Activated CD4-positive, alpha-beta memory T cell treated with anti-CD3 and anti-CD28 coated beads for 36 hours (primary cell): ENCODE measurements around the gene TBC1D4. TPM values are rescaled to one million over a fixed set of nuclear protein-coding genes. Genes with fewer than 3 reads are reported as not detected.

Source experiments
- CTCF ChIA-PET: fragments of 350-600 bp; sonication (Branson Sonifier 250); formaldehyde crosslinking; loops from one replicate; lab custom pipeline; 2021; ENCODE audit warnings: antibody characterized with exemption, inconsistent platforms; lab: Charles Lee
- POLR2A ChIA-PET: fragments of 350-600 bp; sonication (Branson Sonifier 250); formaldehyde crosslinking; loops from one replicate; lab custom pipeline; 2021; ENCODE audit warnings: antibody characterized with exemption; lab: Charles Lee
- DNase-seq: peaks from one replicate; pipeline ENCODE4 v3.0.0-alpha.2; 2020
- H3K27ac Mint-ChIP-seq: one replicate; pipeline ENCODE4 v1.8.0; 2021; ENCODE audit warnings: mixed read lengths
- H3K27me3 Mint-ChIP-seq: one replicate; pipeline ENCODE4 v1.8.0; 2021; ENCODE audit warnings: mixed read lengths
- H3K36me3 Mint-ChIP-seq: one replicate; pipeline ENCODE4 v1.8.0; 2021; ENCODE audit warnings: mixed read lengths
- H3K4me1 Mint-ChIP-seq: one replicate; pipeline ENCODE4 v1.8.0; 2021; ENCODE audit warnings: low read depth, mixed read lengths
- H3K4me3 Mint-ChIP-seq: one replicate; pipeline ENCODE4 v1.8.0; 2021; ENCODE audit warnings: mild to moderate bottlenecking, mixed read lengths
- H3K9me3 Mint-ChIP-seq: one replicate; pipeline ENCODE4 v1.8.0; 2021; ENCODE audit warnings: mixed read lengths
- intact Hi-C: fragments of 100-400 bp; cut with micrococcal nuclease; formaldehyde crosslinking; loops from one replicate; pipeline ENCODE4 v1.15.1; 2023
- total RNA-seq, 2 experiments: library from RNA; stranded (reverse); gene quantifications; one replicate each; pipeline ENCODE4 v1.2.3, GENCODE V29; 2021

Gene TBC1D4
- total RNA-seq, result 10 to 100 TPM; 13.0 to 14.8 TPM

GRCh38 chr13:75482070-75482819 lies at the start of gene TBC1D4:
TSS of gene TBC1D4 (minus strand) at chr13:75482169. CDS start at chr13:75481767, 402 bp downstream.
- Mint-ChIP-seq H3K27me3 (peaks cover 62% of the 10 kb centered on the region), H3K36me3 (peaks cover 2% of the 10 kb centered on the region), H3K4me3 (peak within 1 kb of the TSS; percentile 93), H3K4me1 (peaks cover 13% of the 10 kb centered on the region), H3K9me3 (no peaks in the 10 kb centered on the region), H3K27ac (no peak within 1 kb of the TSS)
- POLR2A ChIA-PET, result no interaction called here
- intact Hi-C loops, result loop anchor here (1.0 to 5.0 kb wide), 5 partner anchors 55 to 156 kb away; partner anchors contain the start of genes COMMD6 and UCHL3
- CTCF ChIA-PET, result interaction anchor here (0.8 to 1.8 kb wide), 18 partner anchors 8 to 396 kb away, joined by 3 to 12 read pairs (median 5); partner anchors contain the start of gene UCHL3
- DNase-seq, result peak; percentile 71

- intact Hi-C loops, result no loop called here
- no peak for DNase-seq
- Mint-ChIP-seq H3K27me3 (no peaks in the 10 kb centered on the region), H3K4me3 (no peak overlapping the region), H3K9me3 (no peaks in the 10 kb centered on the region), H3K27ac (peak overlapping the region; percentile 54), H3K36me3 (peaks cover 32% of the 10 kb centered on the region), H3K4me1 (peaks cover 35% of the 10 kb centered on the region)
- ChIA-PET POLR2A (no interaction called here), CTCF (no interaction called here)
Measured at GRCh38 chr13:75530549-75530961, 48.6 kb upstream of the TBC1D4 start.

GRCh38 chr13:75521956-75522355 lies 40.0 kb upstream of the TBC1D4 start:
- intact Hi-C loops, result no loop called here
- ChIA-PET POLR2A (no interaction called here), CTCF (no interaction called here)
- Mint-ChIP-seq H3K4me3 (no peak overlapping the region), H3K4me1 (no peaks in the 10 kb centered on the region), H3K9me3 (no peaks in the 10 kb centered on the region), H3K36me3 (peaks cover 13% of the 10 kb centered on the region), H3K27me3 (no peaks in the 10 kb centered on the region), H3K27ac (no peak overlapping the region)
- DNase-seq, result no peak

- DNase-seq, result no peak
- intact Hi-C loops, result no loop called here
- POLR2A ChIA-PET, result no interaction called here
- CTCF ChIA-PET, result interaction anchor here (0.6 kb wide), 1 partner anchor 153 kb away, joined by 3 read pairs; no protein-coding TSS in a partner anchor
- Mint-ChIP-seq H3K4me1 (no peaks in the 10 kb centered on the region), H3K36me3 (no peaks in the 10 kb centered on the region), H3K4me3 (no peak overlapping the region), H3K27me3 (peaks cover 3% of the 10 kb centered on the region), H3K27ac (no peak overlapping the region), H3K9me3 (no peaks in the 10 kb centered on the region)
Measured at GRCh38 chr13:75518439-75519088, 36.6 kb upstream of the TBC1D4 start.

GRCh38 chr13:75514080-75514995 lies 32.4 kb upstream of the TBC1D4 start:
- Mint-ChIP-seq H3K27ac (no peak overlapping the region), H3K4me1 (no peaks in the 10 kb centered on the region), H3K27me3 (peaks cover 11% of the 10 kb centered on the region), H3K36me3 (no peaks in the 10 kb centered on the region), H3K4me3 (no peak overlapping the region), H3K9me3 (no peaks in the 10 kb centered on the region)
- ChIA-PET POLR2A (no interaction called here), CTCF (no interaction called here)
- no peak for DNase-seq
- intact Hi-C loops, result no loop called here

GRCh38 chr13:75513271-75513670 lies 31.3 kb upstream of the TBC1D4 start:
- no peak overlapping the region for H3K4me3 Mint-ChIP-seq
- DNase-seq, result no peak
- intact Hi-C loops, result no loop called here
- ChIA-PET CTCF (no interaction called here), POLR2A (no interaction called here)
- H3K9me3 Mint-ChIP-seq, result no peaks in the 10 kb centered on the region
- peaks cover 11% of the 10 kb centered on the region for H3K27me3 Mint-ChIP-seq
- no peaks in the 10 kb centered on the region for H3K36me3 Mint-ChIP-seq
- H3K27ac Mint-ChIP-seq, result no peak overlapping the region
- no peaks in the 10 kb centered on the region for H3K4me1 Mint-ChIP-seq

GRCh38 chr13:75512253-75512652 lies 30.3 kb upstream of the TBC1D4 start:
- Mint-ChIP-seq H3K9me3 (no peaks in the 10 kb centered on the region), H3K36me3 (no peaks in the 10 kb centered on the region), H3K4me1 (no peaks in the 10 kb centered on the region), H3K4me3 (no peak overlapping the region), H3K27ac (no peak overlapping the region), H3K27me3 (peaks cover 11% of the 10 kb centered on the region)
- ChIA-PET POLR2A (no interaction called here), CTCF (no interaction called here)
- DNase-seq, result no peak
- intact Hi-C loops, result no loop called here

GRCh38 chr13:75511051-75511625 lies 29.2 kb upstream of the TBC1D4 start:
- H3K4me1 Mint-ChIP-seq, result no peaks in the 10 kb centered on the region
- no peaks in the 10 kb centered on the region for H3K9me3 Mint-ChIP-seq
- ChIA-PET POLR2A (no interaction called here), CTCF (no interaction called here)
- H3K4me3 Mint-ChIP-seq, result no peak overlapping the region
- no peak for DNase-seq
- intact Hi-C loops, result no loop called here
- H3K27me3 Mint-ChIP-seq, result peaks cover 11% of the 10 kb centered on the region
- no peak overlapping the region for H3K27ac Mint-ChIP-seq
- no peaks in the 10 kb centered on the region for H3K36me3 Mint-ChIP-seq

GRCh38 chr13:75508002-75508548 lies 26.1 kb upstream of the TBC1D4 start:
- Mint-ChIP-seq H3K4me1 (no peaks in the 10 kb centered on the region), H3K9me3 (no peaks in the 10 kb centered on the region), H3K4me3 (no peak overlapping the region), H3K27ac (no peak overlapping the region), H3K36me3 (no peaks in the 10 kb centered on the region), H3K27me3 (peaks cover 5% of the 10 kb centered on the region)
- intact Hi-C loops, result no loop called here
- ChIA-PET CTCF (no interaction called here), POLR2A (no interaction called here)
- no peak for DNase-seq

- intact Hi-C loops, result no loop called here
- no peak for DNase-seq
- H3K36me3 Mint-ChIP-seq, result no peaks in the 10 kb centered on the region
- ChIA-PET POLR2A (interaction anchor here (0.6 kb wide), 1 partner anchor 50 kb away, joined by 3 read pairs; no protein-coding TSS in a partner anchor), CTCF (no interaction called here)
- no peak overlapping the region for H3K27ac Mint-ChIP-seq
- no peaks in the 10 kb centered on the region for H3K9me3 Mint-ChIP-seq
- no peak overlapping the region for H3K4me3 Mint-ChIP-seq
- no peaks in the 10 kb centered on the region for H3K4me1 Mint-ChIP-seq
- H3K27me3 Mint-ChIP-seq, result peaks cover 3% of the 10 kb centered on the region
Measured at GRCh38 chr13:75507027-75508001, 25.3 kb upstream of the TBC1D4 start.

GRCh38 chr13:75506018-75506417 lies 24.0 kb upstream of the TBC1D4 start:
- Mint-ChIP-seq H3K9me3 (no peaks in the 10 kb centered on the region), H3K27ac (no peak overlapping the region), H3K4me1 (no peaks in the 10 kb centered on the region), H3K36me3 (no peaks in the 10 kb centered on the region), H3K4me3 (no peak overlapping the region), H3K27me3 (no peaks in the 10 kb centered on the region)
- DNase-seq, result no peak
- ChIA-PET POLR2A (no interaction called here), CTCF (no interaction called here)
- intact Hi-C loops, result no loop called here
